Measurements from ENCODE around the gene LAMC2.

The LAMC2 gene

GRCh38 chr1:183288583-183288982, 102.5 kb downstream of the LAMC2 start:
- H3K36me3 ChIP-seq: no peaks in the 10 kb centered on the region
- H3K27me3 ChIP-seq: no peaks in the 10 kb centered on the region
- H3K4me3 ChIP-seq: no peak overlapping the region
- no peaks in the 10 kb centered on the region for H3K9me3 ChIP-seq (replicated peaks in 1 of 11)
- no peak overlapping the region for H3K4me2 ChIP-seq
- H3K27ac ChIP-seq: no peak overlapping the region
- H4K20me1 ChIP-seq: no peaks in the 10 kb centered on the region
- peaks cover 0 to 4% (median 0%) of the 10 kb centered on the region in 10 experiments; a peak in 2 of 20 replicates for H3K4me1 ChIP-seq
- no peak overlapping the region for H3K9ac ChIP-seq
- TF ChIP-seq Cebpa-rat (IDR thresholded peaks at IDR 0.05): no peak

GRCh38 chr1:183289051-183289496, 103.0 kb downstream of the LAMC2 start:
- no peak for TF ChIP-seq Cebpa-rat (IDR thresholded peaks at IDR 0.05)
- no peak overlapping the region for H3K9ac ChIP-seq

GRCh38 chr1:183290628-183291027, 104.6 kb downstream of the LAMC2 start:
- Histone ChIP-seq H3K27me3 (no peaks in the 10 kb centered on the region), H3K4me1 (peaks cover 0 to 4% (median 0%) of the 10 kb centered on the region in 10 experiments; a peak in 2 of 20 replicates), H3K9me3 (replicated peaks in 1 of 11) (no peaks in the 10 kb centered on the region), H4K20me1 (no peaks in the 10 kb centered on the region), H3K27ac (no peak overlapping the region), H3K4me3 (no peak overlapping the region), H3K9ac (no peak overlapping the region), H3K36me3 (no peaks in the 10 kb centered on the region), H3K4me2 (no peak overlapping the region)
- TF ChIP-seq Cebpa-rat (IDR thresholded peaks at IDR 0.05): no peak

More at GRCh38 chr1:183289051-183289496, 103.0 kb downstream of the LAMC2 start:
- Histone ChIP-seq H3K4me2 (no peak overlapping the region), H3K4me3 (no peak overlapping the region), H3K9me3 (replicated peaks in 1 of 11) (no peaks in the 10 kb centered on the region), H3K36me3 (no peaks in the 10 kb centered on the region), H4K20me1 (no peaks in the 10 kb centered on the region), H3K4me1 (peaks cover 0 to 4% (median 0%) of the 10 kb centered on the region in 10 experiments; a peak in 2 of 20 replicates), H3K27me3 (no peaks in the 10 kb centered on the region), H3K27ac (no peak overlapping the region)

GRCh38 chr1:183291216-183291762, 105.2 kb downstream of the LAMC2 start:
- TF ChIP-seq Cebpa-rat (IDR thresholded peaks at IDR 0.05): no peak

GRCh38 chr1:183291802-183292514, 105.9 kb downstream of the LAMC2 start:
- Histone ChIP-seq H3K9me3 (replicated peaks in 1 of 11) (no peaks in the 10 kb centered on the region), H3K4me3 (no peak overlapping the region), H4K20me1 (no peaks in the 10 kb centered on the region), H3K27me3 (no peaks in the 10 kb centered on the region), H3K4me2 (no peak overlapping the region), H3K27ac (no peak overlapping the region), H3K36me3 (no peaks in the 10 kb centered on the region), H3K4me1 (peaks cover 0 to 4% (median 0%) of the 10 kb centered on the region in 10 experiments; a peak in 2 of 20 replicates), H3K9ac (no peak overlapping the region)
- TF ChIP-seq Cebpa-rat (IDR thresholded peaks at IDR 0.05): no peak

More at GRCh38 chr1:183291216-183291762, 105.2 kb downstream of the LAMC2 start:
- Histone ChIP-seq H3K9me3 (replicated peaks in 1 of 11) (no peaks in the 10 kb centered on the region), H3K4me1 (peaks cover 0 to 4% (median 0%) of the 10 kb centered on the region in 10 experiments; a peak in 2 of 20 replicates), H3K9ac (no peak overlapping the region), H4K20me1 (no peaks in the 10 kb centered on the region), H3K4me3 (no peak overlapping the region), H3K27ac (no peak overlapping the region), H3K36me3 (no peaks in the 10 kb centered on the region), H3K27me3 (no peaks in the 10 kb centered on the region), H3K4me2 (no peak overlapping the region)

- no peak for TF ChIP-seq Cebpa-rat (IDR thresholded peaks at IDR 0.05)
- H3K27ac ChIP-seq: no peak overlapping the region
- H3K9ac ChIP-seq: no peak overlapping the region
- no peak overlapping the region for H3K4me3 ChIP-seq
- no peaks in the 10 kb centered on the region for H4K20me1 ChIP-seq
- H3K4me1 ChIP-seq: peaks cover 0 to 4% (median 0%) of the 10 kb centered on the region in 10 experiments; a peak in 1 of 20 replicates
- H3K27me3 ChIP-seq: no peaks in the 10 kb centered on the region
- no peak overlapping the region for H3K4me2 ChIP-seq
- H3K9me3 ChIP-seq (replicated peaks in 1 of 11): no peaks in the 10 kb centered on the region
- H3K36me3 ChIP-seq: no peaks in the 10 kb centered on the region
Measured at GRCh38 chr1:183293241-183293640, 107.2 kb downstream of the LAMC2 start.

- Histone ChIP-seq H3K9me3 (replicated peaks in 1 of 11) (0 out of 22 replicates have a peak, but pooled peaks cover 0 to 2% (median 0%) of the 10 kb centered on the region in 11 experiments), H3K36me3 (no peaks in the 10 kb centered on the region), H3K4me1 (peaks cover 0 to 4% (median 0%) of the 10 kb centered on the region in 10 experiments; a peak in 1 of 20 replicates), H3K27me3 (no peaks in the 10 kb centered on the region), H4K20me1 (no peaks in the 10 kb centered on the region), H3K4me2 (no peak overlapping the region), H3K4me3 (no peak overlapping the region), H3K9ac (no peak overlapping the region), H3K27ac (no peak overlapping the region)
- TF ChIP-seq Cebpa-rat (IDR thresholded peaks at IDR 0.05): no peak
Measured at GRCh38 chr1:183293876-183294275, 107.8 kb downstream of the LAMC2 start.
